Mesendoderm (in vitro differentiated cells): ENCODE measurements around the gene HCK.

Experiments
- DNase-seq: peaks from one replicate; pipeline ENCODE4 v3.0.0; 2013
- H2AK5ac ChIP-seq: 2 replicates; pipeline ENCODE4 v1.6.1; 2013; ENCODE audit warnings: low read length, inconsistent platforms
- H2BK120ac ChIP-seq: 2 replicates; pipeline ENCODE4 v1.6.1; 2013; ENCODE audit warnings: low read depth, mild to moderate bottlenecking, low read length, moderate library complexity, mixed read lengths
- H2BK15ac ChIP-seq: replicated peaks from 2 replicates; pipeline ENCODE4 v1.6.1; 2013; ENCODE audit warnings: low read depth, mild to moderate bottlenecking, moderate library complexity
- H2BK5ac ChIP-seq: 2 replicates; pipeline ENCODE4 v1.6.1; 2013; ENCODE audit warnings: low read length, inconsistent platforms
- H3K18ac ChIP-seq: 2 replicates; pipeline ENCODE4 v1.6.1; 2013; ENCODE audit warnings: mild to moderate bottlenecking, low read length, mixed read lengths
- H3K23ac ChIP-seq: one replicate; pipeline ENCODE4 v1.6.1; 2013; ENCODE audit warnings: low read length
- H3K27ac ChIP-seq: 2 replicates; pipeline ENCODE4 v1.5.1; 2013; ENCODE audit warnings: low read depth, mild to moderate bottlenecking, inconsistent platforms, low read length, moderate library complexity
- H3K27me3 ChIP-seq: 2 replicates; pipeline ENCODE4 v1.6.1; 2013; ENCODE audit warnings: low read length, control low read depth, mild to moderate bottlenecking, inconsistent platforms; ENCODE audit not compliant: insufficient read depth, poor library complexity
- H3K36me3 ChIP-seq: 2 replicates; pipeline ENCODE4 v1.6.1; 2013; ENCODE audit warnings: low read length, inconsistent platforms; ENCODE audit not compliant: control insufficient read depth, insufficient read depth
- H3K4ac ChIP-seq: one replicate; pipeline ENCODE4 v1.6.1; 2013; ENCODE audit warnings: low read depth, mild to moderate bottlenecking, low read length, moderate library complexity
- H3K4me1 ChIP-seq: 2 replicates; pipeline ENCODE4 v1.6.1; 2013; ENCODE audit warnings: low read depth, low read length, inconsistent platforms; ENCODE audit not compliant: control insufficient read depth
- H3K4me2 ChIP-seq: 2 replicates; pipeline ENCODE4 v1.6.1; 2013; ENCODE audit warnings: low read length
- H3K4me3 ChIP-seq: 2 replicates; pipeline ENCODE4 v1.5.1; 2013; ENCODE audit warnings: mild to moderate bottlenecking, low read length
- H3K56ac ChIP-seq: one replicate; pipeline ENCODE4 v1.6.1; 2013; ENCODE audit warnings: low read length
- H3K79me1 ChIP-seq: 2 replicates; pipeline ENCODE4 v1.6.1; 2013; ENCODE audit warnings: low read length, inconsistent platforms
- H3K79me2 ChIP-seq: 2 replicates; pipeline ENCODE4 v1.6.1; 2013; ENCODE audit warnings: mild to moderate bottlenecking, low read length; ENCODE audit not compliant: control insufficient read depth, insufficient read depth
- H3K9ac ChIP-seq: 2 replicates; pipeline ENCODE4 v1.6.1; 2013; ENCODE audit warnings: low read length, inconsistent platforms
- H4K5ac ChIP-seq: one replicate; pipeline ENCODE4 v1.6.1; 2013; ENCODE audit warnings: low read length
- H4K8ac ChIP-seq: one replicate; pipeline ENCODE4 v1.6.1; 2013; ENCODE audit warnings: low read depth, mild to moderate bottlenecking, control low read depth, low read length, moderate library complexity
- WGBS: extraction: QIAGEN DNeasy Blood & Tissue Kit; methylation state at CpG from one replicate; pipeline ENCODE4 v1.1.7; 2013; ENCODE audit warnings: low lambda C conversion rate, missing lambda C conversion rate; ENCODE audit not compliant: insufficient coverage; ENCODE audit errors: extremely low coverage; 5-methylcytosine and 5-hydroxymethylcytosine counted together

Gene HCK

GRCh38 chr20:32067234-32067821 is 15.3 kb downstream of the HCK start:
- Histone ChIP-seq H4K8ac (no peak overlapping the region), H3K18ac (no peak overlapping the region), H3K79me2 (no peaks in the 10 kb centered on the region), H2BK5ac (no peak overlapping the region), H3K36me3 (no peaks in the 10 kb centered on the region), H2AK5ac (no peak overlapping the region), H3K9ac (no peak overlapping the region), H3K4me2 (no peak overlapping the region), H3K27me3 (no peaks in the 10 kb centered on the region), H3K27ac (no peak overlapping the region), H3K4me1 (no peaks in the 10 kb centered on the region), H3K4ac (no peak overlapping the region), H2BK15ac (no peak overlapping the region), H3K56ac (no peak overlapping the region), H3K23ac (no peak overlapping the region), H4K5ac (no peak overlapping the region), H3K79me1 (no peaks in the 10 kb centered on the region), H2BK120ac (no peak overlapping the region), H3K4me3 (no peak overlapping the region)
- no CpG with 5 or more reads among the region's 6 CpGs for WGBS
- no peak for DNase-seq

- Histone ChIP-seq H2AK5ac (no peak overlapping the region), H3K56ac (no peak overlapping the region), H4K8ac (no peak overlapping the region), H3K79me2 (no peaks in the 10 kb centered on the region), H4K5ac (no peak overlapping the region), H2BK5ac (no peak overlapping the region), H3K9ac (no peak overlapping the region), H3K18ac (no peak overlapping the region), H3K36me3 (no peaks in the 10 kb centered on the region), H3K79me1 (no peaks in the 10 kb centered on the region), H3K4me1 (no peaks in the 10 kb centered on the region), H3K4me3 (no peak overlapping the region), H3K4ac (no peak overlapping the region), H3K27me3 (no peaks in the 10 kb centered on the region), H3K27ac (no peak overlapping the region), H3K23ac (no peak overlapping the region), H2BK120ac (no peak overlapping the region), H3K4me2 (no peak overlapping the region), H2BK15ac (no peak overlapping the region)
- WGBS = no CpG with 5 or more reads among the region's 2 CpGs
- no peak for DNase-seq
Observed at GRCh38 chr20:32068174-32068573, 16.1 kb downstream of the HCK start.

- H2BK15ac ChIP-seq = no peak overlapping the region
- H2AK5ac ChIP-seq = no peak overlapping the region
- H4K5ac ChIP-seq = no peak overlapping the region
- H3K9ac ChIP-seq = no peak overlapping the region
- H3K4me1 ChIP-seq = no peaks in the 10 kb centered on the region
- H2BK120ac ChIP-seq = no peak overlapping the region
- DNase-seq = no peak
- H3K79me1 ChIP-seq = no peaks in the 10 kb centered on the region
- no peak overlapping the region for H3K56ac ChIP-seq
- H3K23ac ChIP-seq = no peak overlapping the region
- no peak overlapping the region for H4K8ac ChIP-seq
- no peak overlapping the region for H3K4me2 ChIP-seq
- H3K18ac ChIP-seq = no peak overlapping the region
- H3K27me3 ChIP-seq = no peaks in the 10 kb centered on the region
- no peak overlapping the region for H3K4ac ChIP-seq
- no peak overlapping the region for H3K4me3 ChIP-seq
- no peaks in the 10 kb centered on the region for H3K79me2 ChIP-seq
- H2BK5ac ChIP-seq = no peak overlapping the region
- no peak overlapping the region for H3K27ac ChIP-seq
- no peaks in the 10 kb centered on the region for H3K36me3 ChIP-seq
Observed at GRCh38 chr20:32069711-32070110, 17.7 kb downstream of the HCK start.

GRCh38 chr20:32070282-32070681 is 18.2 kb downstream of the HCK start:
- Histone ChIP-seq H2AK5ac (no peak overlapping the region), H3K79me1 (no peaks in the 10 kb centered on the region), H3K27ac (no peak overlapping the region), H3K27me3 (no peaks in the 10 kb centered on the region), H3K4ac (no peak overlapping the region), H4K5ac (no peak overlapping the region), H3K18ac (no peak overlapping the region), H2BK5ac (no peak overlapping the region), H3K36me3 (no peaks in the 10 kb centered on the region), H3K79me2 (no peaks in the 10 kb centered on the region), H3K4me1 (no peaks in the 10 kb centered on the region), H3K4me3 (no peak overlapping the region), H2BK15ac (no peak overlapping the region), H3K9ac (no peak overlapping the region), H3K23ac (no peak overlapping the region), H3K4me2 (no peak overlapping the region), H4K8ac (no peak overlapping the region), H2BK120ac (no peak overlapping the region), H3K56ac (no peak overlapping the region)
- DNase-seq = no peak
- WGBS = no CpG with 5 or more reads among the region's 1 CpG

DNA sequence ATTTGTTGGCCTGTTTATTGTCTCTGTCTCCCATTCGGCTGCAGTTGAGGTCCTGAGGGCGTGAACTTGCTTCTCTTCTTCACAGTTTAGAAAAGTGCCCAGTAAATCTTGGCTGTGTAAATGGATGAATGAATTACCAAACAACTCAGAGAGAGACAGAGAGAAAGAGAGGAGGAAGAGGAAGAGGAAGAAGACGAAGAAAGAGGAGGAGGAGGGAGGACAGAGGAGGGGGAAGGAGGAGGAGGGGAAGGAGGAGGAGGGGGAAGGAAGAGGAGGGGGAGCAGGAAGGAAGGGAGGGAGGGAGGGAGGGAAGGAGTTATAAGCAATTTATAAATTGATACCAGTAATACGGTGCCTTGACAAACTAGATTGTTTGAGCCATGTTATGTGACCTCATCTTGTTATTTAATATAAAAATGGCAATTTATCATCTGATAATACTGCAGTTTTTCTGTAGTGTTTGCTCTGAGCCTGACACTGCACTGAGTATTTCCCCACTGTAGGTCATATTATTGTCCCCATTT is 18.7 kb downstream of the HCK start:
- no peak overlapping the region for H3K9ac ChIP-seq
- no peak overlapping the region for H2BK120ac ChIP-seq
- H3K23ac ChIP-seq = no peak overlapping the region
- H4K8ac ChIP-seq = no peak overlapping the region
- H3K4me1 ChIP-seq = no peaks in the 10 kb centered on the region
- no peak overlapping the region for H3K4me2 ChIP-seq
- no peaks in the 10 kb centered on the region for H3K36me3 ChIP-seq
- H3K18ac ChIP-seq = no peak overlapping the region
- no peaks in the 10 kb centered on the region for H3K79me1 ChIP-seq
- no peak overlapping the region for H2BK5ac ChIP-seq
- H3K56ac ChIP-seq = no peak overlapping the region
- H3K4ac ChIP-seq = no peak overlapping the region
- H2BK15ac ChIP-seq = no peak overlapping the region
- H3K79me2 ChIP-seq = no peaks in the 10 kb centered on the region
- H2AK5ac ChIP-seq = no peak overlapping the region
- no peak overlapping the region for H3K4me3 ChIP-seq
- no peaks in the 10 kb centered on the region for H3K27me3 ChIP-seq
- DNase-seq = no peak
- no peak overlapping the region for H4K5ac ChIP-seq
- WGBS = no CpG with 5 or more reads among the region's 4 CpGs
- no peak overlapping the region for H3K27ac ChIP-seq
